GM18873 (cell line): ENCODE data around the gene ABT1.

Experiments
- ATAC-seq: cut with Tn5 transposase; IDR thresholded peaks from one replicate; pipeline ENCODE4 v1.9.1; 2021; ENCODE audit warnings: mild to moderate bottlenecking, moderate library complexity, moderate number of reproducible peaks; ENCODE audit not compliant: unreplicated experiment, low FRiP score

The ABT1 gene

DNA sequence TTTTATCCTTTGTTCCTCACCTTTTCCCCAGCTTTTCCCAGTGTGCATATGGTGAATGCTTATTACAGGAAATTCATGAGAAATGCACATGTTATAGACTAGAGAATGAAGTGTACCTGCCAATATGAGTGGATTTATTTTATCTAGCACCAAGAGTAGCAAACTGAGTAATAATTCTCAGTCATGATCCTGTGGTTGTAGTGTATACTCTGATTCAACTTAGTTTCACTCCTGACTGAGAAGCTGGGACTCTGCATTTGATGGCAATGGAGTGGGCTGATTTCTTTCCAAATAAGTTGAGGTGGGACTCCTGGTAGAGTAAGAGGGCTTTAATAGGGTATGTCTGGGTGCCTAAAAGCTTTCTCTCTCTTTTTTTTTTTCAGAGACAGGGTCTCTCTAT is 4.0 kb downstream of the ABT1 start:
- no peak for ATAC-seq

DNA sequence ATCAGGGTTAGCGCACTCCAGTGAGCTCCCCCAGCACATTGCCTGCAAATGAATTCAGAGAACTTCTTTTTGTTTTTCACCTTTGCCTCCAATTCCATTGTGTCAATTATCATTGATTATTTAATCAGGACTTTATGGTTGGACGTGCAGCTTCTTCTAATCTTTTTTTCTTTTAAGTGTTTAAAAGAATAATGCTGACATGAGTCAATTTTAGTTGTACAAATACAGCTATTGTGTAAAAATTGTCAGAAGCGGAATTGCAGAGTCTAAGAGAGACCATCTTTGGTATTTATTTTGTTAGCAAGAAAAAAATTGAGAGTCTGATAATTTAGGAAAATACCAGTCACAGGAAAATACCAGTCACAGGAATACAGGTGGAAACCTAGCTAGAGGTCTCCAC is 5.5 kb downstream of the ABT1 start:
- no peak for ATAC-seq

DNA sequence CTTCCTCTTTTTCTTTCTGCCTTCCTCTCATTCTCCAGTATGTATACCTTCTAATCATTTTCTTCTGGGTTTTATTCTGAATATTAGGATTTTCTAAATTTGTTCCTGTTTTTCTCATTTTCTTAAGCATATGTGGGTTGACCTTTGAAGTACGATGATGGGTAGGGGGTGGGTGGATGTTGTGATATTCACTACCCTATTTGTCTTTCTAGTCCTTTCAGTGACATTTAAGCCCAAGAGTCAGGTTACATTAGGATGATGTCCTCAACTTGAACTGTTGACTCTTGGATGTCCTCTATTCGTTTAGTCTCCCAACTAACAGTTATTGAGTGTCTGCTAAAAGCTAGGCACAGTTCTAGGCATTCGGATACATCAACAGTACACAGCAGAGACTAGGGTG is 7.3 kb downstream of the ABT1 start:
- ATAC-seq = no peak

DNA sequence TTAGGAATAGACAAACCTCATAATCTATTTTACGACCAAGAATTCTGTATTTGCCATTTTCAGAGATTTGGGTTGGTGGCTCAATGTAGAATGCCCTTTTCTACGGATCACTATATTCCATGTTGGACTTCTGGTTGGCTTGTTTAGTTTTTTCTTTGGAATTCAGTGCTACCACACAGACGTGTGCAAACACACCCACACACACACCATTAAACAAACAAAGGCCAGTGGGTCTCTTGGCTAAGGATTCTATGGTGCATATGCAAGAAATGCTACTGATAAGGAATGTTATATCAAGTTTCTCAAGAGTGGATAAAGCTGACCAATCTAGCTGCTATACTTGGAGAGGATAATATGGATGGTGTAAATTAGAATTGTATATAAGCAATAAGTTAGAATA is 8.0 kb downstream of the ABT1 start:
- ATAC-seq = no peak

DNA sequence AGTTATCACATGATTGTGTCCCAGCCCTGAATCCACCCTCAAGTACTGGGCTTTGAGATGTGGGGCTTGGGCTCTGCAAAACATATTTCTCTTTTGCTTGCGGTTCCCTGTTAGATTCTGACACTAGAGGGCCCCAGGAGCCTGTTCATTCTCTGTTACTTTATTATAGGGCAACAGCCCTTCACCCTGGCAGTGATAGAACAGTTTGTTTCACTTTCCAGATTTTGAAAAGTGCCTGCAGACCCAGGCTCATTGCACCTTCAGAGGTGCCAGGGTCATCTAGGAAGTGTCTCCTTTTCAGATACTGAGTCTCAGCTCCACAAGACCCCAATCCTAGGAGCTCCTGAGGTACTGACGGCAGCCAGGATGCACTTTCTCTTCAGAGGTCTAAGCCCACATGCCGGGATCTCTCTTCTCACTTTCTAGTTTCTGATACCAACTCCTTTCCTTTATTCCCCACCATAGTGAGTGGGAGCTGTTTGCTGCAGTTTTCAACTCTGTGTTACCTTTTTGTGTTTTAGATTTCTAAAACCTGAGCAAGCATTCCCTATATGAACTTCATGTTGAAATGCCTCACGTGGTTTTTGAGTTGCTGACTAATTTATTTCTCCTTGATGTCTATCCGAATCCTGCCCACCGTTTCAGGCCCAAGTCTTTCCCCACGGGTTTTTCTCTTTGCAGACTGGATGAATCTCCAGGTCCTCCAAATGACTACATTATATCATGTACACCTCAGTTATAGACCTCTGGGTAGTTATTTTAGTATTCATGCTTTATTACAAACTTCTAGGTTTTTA is 10.9 kb downstream of the ABT1 start:
- ATAC-seq = no peak

DNA sequence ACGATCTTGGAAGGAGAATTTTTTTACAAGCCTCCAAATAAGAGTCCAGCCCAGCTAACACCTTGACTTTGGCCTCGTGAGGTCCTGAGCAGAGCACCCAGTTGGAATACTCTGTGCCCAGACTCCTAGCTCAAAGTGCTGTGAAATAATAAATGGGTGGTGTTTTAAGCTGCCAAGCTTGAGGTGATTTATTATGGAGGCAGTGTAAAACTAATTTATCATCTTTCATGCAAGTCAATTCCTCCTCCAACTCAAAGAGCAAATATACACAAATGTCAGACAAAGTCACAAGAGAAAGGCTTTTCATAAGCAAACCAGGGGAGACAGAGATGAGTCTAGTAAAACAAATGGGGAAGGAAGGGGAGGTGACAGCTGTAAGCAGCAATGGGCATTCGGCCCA is 12.7 kb downstream of the ABT1 start:
- no peak for ATAC-seq

DNA sequence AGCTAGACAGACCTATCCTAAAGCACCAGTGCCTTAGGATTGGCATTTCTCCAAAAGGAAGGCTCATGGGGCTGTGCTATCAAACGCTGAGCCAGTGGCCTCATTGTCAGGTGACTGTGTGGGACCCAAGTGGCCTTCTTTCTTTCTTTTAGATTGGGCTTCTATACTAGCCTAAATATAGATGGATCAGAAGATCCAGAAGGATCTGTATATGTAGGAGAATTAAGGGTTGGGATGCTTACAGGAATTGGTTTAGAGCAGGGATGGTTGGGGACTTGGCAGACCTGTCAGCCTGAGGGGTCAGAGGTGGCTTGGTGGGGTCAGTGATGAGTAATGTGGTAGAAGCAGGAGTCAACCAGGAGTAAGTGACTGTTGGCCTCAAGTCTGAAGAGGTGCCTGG is 14.8 kb downstream of the ABT1 start:
- ATAC-seq = no peak

DNA sequence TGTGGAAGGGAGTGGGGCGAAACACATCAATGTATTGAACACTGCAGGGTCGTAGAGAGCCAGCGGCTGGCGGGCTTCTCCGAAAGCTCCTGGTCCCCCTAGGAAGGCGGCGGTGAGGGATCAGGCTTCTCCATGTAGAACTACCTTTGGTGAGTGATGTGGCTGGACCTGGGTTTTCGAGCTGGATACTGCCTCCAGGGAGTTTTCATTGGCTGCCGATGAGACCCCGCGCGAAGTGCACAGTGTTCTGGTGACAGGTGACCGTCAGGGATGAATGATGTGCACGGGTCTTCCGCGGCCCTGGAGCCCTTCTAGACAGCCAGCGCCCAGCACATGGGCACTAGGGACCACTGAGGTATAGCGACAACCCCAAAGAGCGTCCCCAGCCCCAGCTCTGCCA is 16.4 kb downstream of the ABT1 start:
- no peak for ATAC-seq

DNA sequence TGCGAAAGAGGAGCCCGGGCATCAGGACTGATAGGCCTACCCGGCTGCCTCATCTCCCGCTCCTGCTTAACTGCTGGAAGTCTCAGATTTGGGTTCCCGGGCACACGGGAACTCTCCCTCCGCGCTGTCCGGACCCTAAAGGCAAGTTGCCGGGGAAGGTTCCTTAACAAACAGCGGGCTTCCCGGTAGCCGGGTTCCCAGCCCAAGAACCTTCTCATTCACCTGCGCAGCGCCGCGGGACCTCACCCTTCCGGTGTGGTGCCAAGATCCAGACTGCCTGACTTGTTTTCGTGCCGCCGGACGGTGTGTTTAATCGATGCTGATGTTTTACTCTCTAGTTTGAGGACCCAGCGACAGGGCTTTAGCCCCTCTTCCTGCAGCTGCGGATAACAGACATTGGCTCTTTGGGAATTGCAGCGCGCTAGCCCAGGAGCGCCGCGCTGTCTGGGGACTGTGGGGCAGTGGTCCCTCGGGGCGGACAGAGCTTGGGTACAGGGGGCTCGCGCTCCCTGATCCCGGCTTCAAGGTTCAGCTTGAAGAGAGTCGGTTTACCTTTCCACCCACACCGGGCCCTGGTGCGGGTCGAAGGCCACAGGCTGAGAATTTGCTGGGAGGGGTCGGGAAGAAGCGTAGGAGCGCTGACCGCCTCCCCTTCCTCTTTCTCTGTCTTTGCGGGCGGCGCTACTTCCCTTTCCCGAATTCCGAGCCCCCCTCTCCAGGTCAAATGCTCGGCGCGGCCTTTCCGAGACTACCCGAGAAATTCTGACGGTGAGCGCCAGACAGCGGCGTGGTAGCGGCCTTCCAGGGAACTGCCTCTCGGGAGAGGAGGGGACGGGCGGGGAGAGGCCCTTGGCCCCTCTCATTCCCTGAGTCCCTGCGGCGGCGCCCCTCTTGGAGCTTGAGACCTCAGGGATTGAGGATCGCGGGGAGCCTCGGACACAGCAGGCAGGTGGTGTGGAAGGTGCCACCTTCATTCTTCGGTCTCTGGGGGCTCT is 17.2 kb downstream of the ABT1 start:
- ATAC-seq = no peak

DNA sequence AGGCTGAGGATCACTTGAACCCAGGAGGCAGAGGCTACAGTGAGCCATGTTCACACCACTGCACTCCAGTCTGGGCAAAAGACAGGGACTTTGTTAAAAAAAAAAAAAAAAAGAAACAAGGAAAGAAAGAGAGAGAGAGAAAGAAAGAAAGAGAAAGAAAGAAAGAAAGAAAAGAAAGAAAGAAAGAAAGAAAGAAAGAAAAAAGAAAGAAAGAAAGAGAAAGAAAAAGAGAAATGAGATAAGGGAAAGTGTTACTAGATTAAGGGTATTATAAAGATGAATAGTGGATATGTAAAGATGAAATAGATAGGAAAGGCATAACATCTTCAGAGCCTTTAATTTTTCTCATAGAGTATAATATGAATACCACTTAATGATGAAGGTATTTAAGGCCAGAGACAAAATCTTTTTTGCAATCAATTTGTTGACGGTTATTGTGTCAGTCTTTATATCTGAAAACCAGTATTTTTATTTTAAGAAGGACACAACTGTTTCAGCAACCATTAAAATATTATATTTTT is 26.6 kb downstream of the ABT1 start:
- no peak for ATAC-seq

DNA sequence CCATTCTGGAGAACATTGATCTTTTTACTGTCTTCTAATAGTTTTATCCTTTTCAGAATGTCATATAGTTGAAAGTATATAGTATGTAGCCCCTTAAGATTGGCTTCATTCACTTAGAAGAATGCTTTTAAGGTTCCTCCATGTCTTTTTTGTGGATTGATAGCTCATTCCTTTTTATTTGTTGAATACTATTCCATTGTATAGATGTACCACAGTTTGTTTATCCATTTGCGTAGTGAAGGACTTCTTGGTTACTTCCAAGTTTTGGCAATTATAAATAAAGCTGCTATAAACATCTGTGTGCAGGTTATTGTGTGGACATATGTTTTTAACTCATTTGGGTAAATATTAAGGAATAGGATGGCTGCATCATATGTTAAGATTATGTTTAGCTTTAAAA is 27.8 kb downstream of the ABT1 start:
- ATAC-seq = no peak

DNA sequence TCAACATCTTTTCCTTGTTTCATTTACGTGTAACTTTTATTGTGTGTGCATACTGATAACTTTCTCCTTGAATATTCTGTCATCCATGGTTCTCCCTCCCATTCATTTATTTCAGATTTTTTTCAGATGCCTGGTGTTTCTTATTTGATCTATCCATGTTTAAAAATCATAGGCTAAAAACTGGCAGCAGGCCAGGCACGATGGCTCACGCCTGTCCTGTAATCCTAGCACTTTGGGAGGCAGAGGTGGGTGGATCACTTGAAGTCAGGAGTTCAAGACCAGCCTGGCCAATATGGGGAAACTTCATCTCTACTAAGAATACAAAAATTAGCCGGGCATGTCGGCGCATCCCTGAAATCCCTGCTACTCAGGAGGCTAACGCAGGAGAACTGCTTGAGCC is 31.1 kb downstream of the ABT1 start:
- no peak for ATAC-seq

DNA sequence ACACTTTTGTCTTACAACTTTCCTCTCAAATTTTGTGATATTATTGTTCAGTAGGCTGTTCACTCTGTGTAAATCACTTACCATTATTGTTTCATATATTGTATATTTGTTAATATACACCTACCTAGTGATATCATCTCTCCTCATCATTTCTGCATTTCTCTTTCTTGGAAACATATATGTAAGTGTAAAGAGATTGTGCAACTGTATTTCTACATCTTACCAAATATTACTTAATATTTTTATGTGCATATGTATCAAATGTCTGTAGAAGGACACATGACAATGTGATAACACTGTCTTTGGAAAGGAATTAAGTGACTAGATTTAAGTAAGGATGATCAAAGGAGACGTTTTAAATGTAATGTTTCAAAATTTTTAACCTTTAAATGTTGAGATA is 32.6 kb downstream of the ABT1 start:
- no peak for ATAC-seq

DNA sequence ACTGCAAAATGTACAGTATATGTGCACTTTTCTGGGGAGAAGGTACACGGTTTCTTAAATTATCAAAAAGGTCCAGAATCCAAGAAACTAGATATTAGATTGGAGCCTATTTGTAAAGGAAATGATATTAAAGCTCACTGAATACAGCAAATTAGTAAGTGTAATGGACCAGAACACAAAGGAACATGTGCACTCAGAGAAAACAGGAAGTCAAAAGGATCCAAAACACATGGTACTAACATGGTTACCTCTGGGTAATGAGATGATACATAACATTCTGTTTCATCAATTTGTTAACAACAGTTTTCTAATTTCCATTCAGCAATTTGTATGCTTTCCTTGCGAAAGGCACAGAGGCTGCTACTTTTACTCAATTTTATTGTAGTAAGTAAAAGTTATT is 44.1 kb downstream of the ABT1 start:
- no peak for ATAC-seq

DNA sequence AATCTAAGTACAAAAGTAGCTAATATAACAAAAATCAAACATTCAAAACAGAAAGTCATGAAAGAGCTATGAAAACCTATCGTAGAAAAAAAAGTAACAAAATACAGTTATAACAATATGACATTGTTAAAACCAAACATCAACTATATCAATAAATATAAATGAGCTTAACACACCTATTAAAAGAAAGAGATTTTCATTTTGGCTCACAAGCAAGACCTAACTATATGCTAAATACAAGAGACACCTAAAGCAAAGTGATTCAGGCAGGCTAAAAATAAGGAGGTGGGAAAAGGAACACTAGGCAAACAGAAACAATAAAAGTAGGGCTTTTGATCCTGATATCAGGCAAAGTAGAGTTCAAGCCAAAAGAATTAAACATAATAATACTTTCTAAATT is 49.3 kb downstream of the ABT1 start:
- ATAC-seq = no peak
